Parathyroid adenoma (tissue), 2 donors: ENCODE data around the gene CHRNA5.
"Not testable (repeated sequence)": the region's sequence is repeated elsewhere in the genome, so short reads cannot be mapped to it uniquely, and the experiment has no call there.

Experiments used
- H2AFZ ChIP-seq: fragments of 300-600 bp; sonication (generic); one replicate; pipeline ENCODE4 v1.7.0; 2017; ENCODE audit warnings: antibody characterized with exemption, mild to moderate bottlenecking
- H3K27ac ChIP-seq: fragments of 300-600 bp; sonication (generic); one replicate; pipeline ENCODE4 v1.7.0; 2017
- H3K27me3 ChIP-seq: fragments of 300-600 bp; sonication (generic); one replicate; pipeline ENCODE4 v1.7.0; 2017; ENCODE audit warnings: low read length; ENCODE audit not compliant: control insufficient read depth, insufficient read depth
- H3K36me3 ChIP-seq: fragments of 300-600 bp; sonication (generic); one replicate; pipeline ENCODE4 v1.7.0; 2017; ENCODE audit warnings: low read length; ENCODE audit not compliant: control insufficient read depth, insufficient read depth
- H3K4me1 ChIP-seq: fragments of 300-600 bp; sonication (generic); one replicate; pipeline ENCODE4 v1.7.0; 2017; ENCODE audit warnings: control low read depth
- H3K4me2 ChIP-seq: fragments of 300-600 bp; sonication (generic); one replicate; pipeline ENCODE4 v1.7.0; 2017; ENCODE audit warnings: low read length
- H3K4me3 ChIP-seq: fragments of 300-600 bp; sonication (generic); one replicate; pipeline ENCODE4 v1.7.0; 2017; ENCODE audit warnings: low read depth, low read length
- H3K79me2 ChIP-seq: fragments of 300-600 bp; sonication (generic); one replicate; pipeline ENCODE4 v1.7.0; 2017; ENCODE audit warnings: control low read depth
- H3K9ac ChIP-seq: fragments of 300-600 bp; sonication (generic); one replicate; pipeline ENCODE4 v1.7.0; 2017; ENCODE audit warnings: mild to moderate bottlenecking
- H3K9me3 ChIP-seq: fragments of 300-600 bp; sonication (generic); one replicate; pipeline ENCODE4 v1.7.0; 2017; ENCODE audit warnings: low read length; ENCODE audit not compliant: control insufficient read depth
- TF ChIP-seq, protein P1 (sequence below): fragments of 300-600 bp; sonication (generic); IDR thresholded peaks from one replicate; pipeline ENCODE4 v1.7.0; 2017; ENCODE audit warnings: antibody characterized with exemption, mild to moderate bottlenecking
- donor health status: primary hyperparathyroidism.

CHRNA5 gene

DNA sequence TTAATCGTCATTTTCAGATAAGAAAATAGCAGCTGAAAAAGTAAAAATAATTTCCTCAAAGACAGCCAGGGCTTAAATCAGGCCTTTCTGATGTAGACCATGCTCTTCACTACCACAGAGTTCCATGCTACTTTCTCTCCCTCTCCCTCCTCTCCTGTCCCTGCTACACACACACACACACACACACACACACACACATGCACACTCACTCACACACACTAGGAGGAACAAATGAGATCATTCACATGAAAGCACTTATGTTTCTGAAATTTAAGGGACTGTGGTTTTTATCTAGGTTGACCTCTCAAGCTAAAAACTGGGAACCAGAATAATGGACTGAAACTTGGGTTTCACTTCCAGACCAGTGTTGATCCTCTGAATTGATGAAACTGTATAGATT, 29.2 kb upstream of the CHRNA5 start:
- Histone ChIP-seq H3K9me3 (no peaks in the 10 kb centered on the region), H2AFZ (no peak overlapping the region), H3K79me2 (no peaks in the 10 kb centered on the region), H3K4me1 (no peaks in the 10 kb centered on the region), H3K27me3 (no peaks in the 10 kb centered on the region), H3K4me3 (no peak overlapping the region), H3K36me3 (no peaks in the 10 kb centered on the region), H3K4me2 (no peak overlapping the region), H3K9ac (no peak overlapping the region), H3K27ac (no peak overlapping the region)
- TF ChIP-seq, protein P1, sequence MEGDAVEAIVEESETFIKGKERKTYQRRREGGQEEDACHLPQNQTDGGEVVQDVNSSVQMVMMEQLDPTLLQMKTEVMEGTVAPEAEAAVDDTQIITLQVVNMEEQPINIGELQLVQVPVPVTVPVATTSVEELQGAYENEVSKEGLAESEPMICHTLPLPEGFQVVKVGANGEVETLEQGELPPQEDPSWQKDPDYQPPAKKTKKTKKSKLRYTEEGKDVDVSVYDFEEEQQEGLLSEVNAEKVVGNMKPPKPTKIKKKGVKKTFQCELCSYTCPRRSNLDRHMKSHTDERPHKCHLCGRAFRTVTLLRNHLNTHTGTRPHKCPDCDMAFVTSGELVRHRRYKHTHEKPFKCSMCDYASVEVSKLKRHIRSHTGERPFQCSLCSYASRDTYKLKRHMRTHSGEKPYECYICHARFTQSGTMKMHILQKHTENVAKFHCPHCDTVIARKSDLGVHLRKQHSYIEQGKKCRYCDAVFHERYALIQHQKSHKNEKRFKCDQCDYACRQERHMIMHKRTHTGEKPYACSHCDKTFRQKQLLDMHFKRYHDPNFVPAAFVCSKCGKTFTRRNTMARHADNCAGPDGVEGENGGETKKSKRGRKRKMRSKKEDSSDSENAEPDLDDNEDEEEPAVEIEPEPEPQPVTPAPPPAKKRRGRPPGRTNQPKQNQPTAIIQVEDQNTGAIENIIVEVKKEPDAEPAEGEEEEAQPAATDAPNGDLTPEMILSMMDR = no peak

DNA sequence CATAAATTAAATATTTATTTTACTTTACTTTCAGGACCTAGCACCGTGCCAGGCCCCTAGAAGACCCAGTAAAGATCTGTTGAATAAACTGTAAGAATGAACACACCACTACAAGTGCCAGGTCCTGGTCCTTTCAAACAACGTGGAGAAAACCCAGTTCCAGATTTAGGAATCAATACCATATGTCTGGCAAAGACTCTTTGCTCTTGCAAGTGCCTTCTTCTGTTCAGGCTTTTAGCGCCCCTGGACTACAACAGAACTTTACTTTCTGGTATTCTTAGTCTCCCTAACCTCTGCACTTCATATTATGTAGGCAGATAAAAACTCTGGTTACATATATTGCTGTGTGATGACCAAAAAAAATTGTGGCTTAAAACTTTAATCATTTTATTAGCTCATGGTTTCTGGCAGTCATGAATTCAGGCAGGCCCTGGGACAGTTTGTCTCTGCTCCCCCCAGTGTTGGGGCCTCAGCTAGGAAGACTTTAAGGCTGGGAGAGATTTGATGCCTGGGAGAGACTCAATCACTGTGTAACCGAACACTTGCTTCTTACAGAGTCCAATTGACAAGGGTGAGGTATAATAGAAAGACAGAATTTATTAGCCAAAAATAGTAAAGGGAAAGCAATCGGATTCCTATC, 27.9 kb upstream of the CHRNA5 start:
- no peaks in the 10 kb centered on the region for H3K4me1 ChIP-seq
- H3K4me3 ChIP-seq = no peak overlapping the region
- H3K79me2 ChIP-seq = no peaks in the 10 kb centered on the region
- no peak overlapping the region for H3K27ac ChIP-seq
- H3K4me2 ChIP-seq = no peak overlapping the region
- H3K9me3 ChIP-seq = no peaks in the 10 kb centered on the region
- H3K36me3 ChIP-seq = no peaks in the 10 kb centered on the region
- H2AFZ ChIP-seq = no peak overlapping the region
- no peak overlapping the region for H3K9ac ChIP-seq
- no peaks in the 10 kb centered on the region for H3K27me3 ChIP-seq
- TF ChIP-seq, protein P1 = no peak

DNA sequence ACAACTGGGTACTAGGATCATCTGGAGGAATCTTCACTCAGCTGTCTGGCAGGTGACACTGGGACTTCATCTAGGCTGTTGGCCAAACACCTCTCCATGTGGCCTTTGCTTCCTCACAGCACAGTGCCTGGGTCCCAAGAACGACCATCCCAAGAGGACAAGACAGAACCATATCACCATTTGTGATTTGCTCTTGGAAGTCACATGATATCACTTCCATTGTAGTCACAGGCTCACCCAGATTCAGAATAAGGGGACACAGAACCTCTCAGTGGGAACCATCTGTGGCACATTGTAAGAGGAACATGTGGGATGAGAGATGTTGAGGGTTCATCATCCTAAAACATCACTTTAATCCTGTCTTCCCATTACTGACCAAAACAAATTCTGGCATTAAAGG, 27.0 kb upstream of the CHRNA5 start:
- Histone ChIP-seq H3K79me2 (no peaks in the 10 kb centered on the region), H3K36me3 (no peaks in the 10 kb centered on the region), H3K4me3 (no peak overlapping the region), H3K4me1 (no peaks in the 10 kb centered on the region), H3K27ac (no peak overlapping the region), H3K27me3 (no peaks in the 10 kb centered on the region), H3K9me3 (no peaks in the 10 kb centered on the region), H2AFZ (no peak overlapping the region), H3K4me2 (no peak overlapping the region), H3K9ac (no peak overlapping the region)
- TF ChIP-seq, protein P1 = no peak

DNA sequence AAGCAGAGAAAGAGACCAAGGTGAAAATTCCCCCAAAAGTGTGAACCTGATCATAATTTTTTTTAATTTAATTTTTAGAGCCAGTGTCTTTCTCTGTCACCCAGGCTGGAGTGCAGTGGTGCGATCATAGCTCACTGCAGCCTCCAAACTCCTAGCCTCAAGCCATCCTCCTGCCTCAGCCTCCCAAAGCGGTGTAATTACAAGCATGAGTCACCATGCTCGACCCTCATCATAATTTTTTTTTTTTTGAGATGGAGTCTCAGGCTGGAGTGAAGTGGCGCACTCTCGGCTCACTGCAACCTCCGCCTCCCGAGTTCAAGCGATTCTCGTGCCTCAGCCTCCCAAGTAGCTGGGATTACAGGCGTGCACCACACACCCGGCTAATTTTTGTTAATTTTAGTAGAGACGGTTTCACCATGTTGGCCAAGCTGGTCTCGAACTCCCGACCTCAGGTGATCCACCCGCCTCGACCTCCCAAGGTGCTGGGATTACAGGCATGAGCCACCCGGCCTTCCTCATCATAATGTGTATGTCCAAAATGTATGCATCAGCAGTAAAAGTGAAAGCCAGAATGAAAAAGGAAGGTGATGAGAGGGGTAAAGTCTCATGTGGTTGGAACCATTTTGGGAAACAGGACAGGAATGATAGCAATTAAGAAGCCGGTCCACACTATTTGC, 25.7 kb upstream of the CHRNA5 start:
- Histone ChIP-seq H3K4me3 (peak overlapping the region; percentile 99), H3K4me2 (peak overlapping the region; percentile 92), H3K27ac (peak overlapping the region; percentile 82), H2AFZ (peak overlapping the region; percentile 84)
- not testable (repeated sequence) for H3K27me3 ChIP-seq, H3K9ac ChIP-seq, H3K4me1 ChIP-seq, H3K9me3 ChIP-seq, H3K79me2 ChIP-seq, H3K36me3 ChIP-seq

DNA sequence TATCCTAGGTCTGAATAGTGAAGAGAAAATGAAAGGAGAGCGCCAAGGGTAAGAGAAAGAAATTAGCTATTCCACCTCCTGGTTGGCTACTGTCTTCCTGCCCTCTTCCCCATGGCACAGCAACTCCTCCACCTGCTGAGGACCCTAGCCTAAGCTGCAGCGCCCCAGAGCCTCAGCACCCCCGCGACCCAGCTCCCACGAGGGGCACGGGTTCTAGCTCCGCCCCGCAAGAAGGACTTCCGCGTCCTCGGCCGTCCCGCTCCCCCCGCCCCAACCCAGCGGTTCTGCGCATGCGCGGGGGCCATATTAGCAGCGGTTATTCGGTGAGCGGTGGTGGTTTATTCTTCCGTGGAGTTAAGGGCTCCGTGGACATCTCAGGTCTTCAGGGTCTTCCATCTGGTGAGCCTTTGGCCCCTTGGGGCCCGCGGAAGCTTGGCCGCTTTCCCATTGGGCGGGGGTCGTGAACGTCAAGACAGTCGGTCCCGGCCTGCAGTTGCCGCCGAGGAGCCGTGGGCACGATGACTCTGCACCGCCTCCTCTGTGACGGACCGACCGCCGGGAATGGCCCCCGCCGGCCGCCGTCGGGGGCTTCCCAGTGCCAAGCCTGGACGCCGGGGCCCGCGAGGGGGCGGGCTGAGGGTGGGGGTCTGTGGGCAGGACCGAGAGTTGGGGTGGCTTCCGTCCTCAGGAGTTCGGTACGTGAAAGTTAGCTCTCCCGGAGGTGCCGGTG, 25.0 kb upstream of the CHRNA5 start, which contains the start of gene PSMA4:
TSS of gene PSMA4 (plus strand) at position 304 of the 730 bp plus-strand sequence. CDS start 1,484 bp downstream, outside the sequence.
- TF ChIP-seq, protein P1 = peak; percentile 24

More for the DNA sequence above, 25.0 kb upstream of the CHRNA5 start, which contains the start of gene PSMA4:
- Histone ChIP-seq H3K79me2 (no peaks in the 10 kb centered on the region), H3K36me3 (no peaks in the 10 kb centered on the region), H3K4me1 (no peaks in the 10 kb centered on the region), H3K9me3 (no peaks in the 10 kb centered on the region), H3K4me3 (peak within 1 kb of the TSS; percentile 99), H3K4me2 (peak within 1 kb of the TSS; percentile 92), H3K9ac (peak within 1 kb of the TSS; percentile 35), H2AFZ (peak within 1 kb of the TSS; percentile 84), H3K27me3 (no peaks in the 10 kb centered on the region), H3K27ac (peak within 1 kb of the TSS; percentile 82)
